GM12892 (cell line): ENCODE results near the gene OPCML.

ENCODE experiments used
- DNase-seq: peaks from one replicate; pipeline ENCODE4 v3.0.0; 2011; ENCODE audit not compliant: insufficient read length
- FAIRE-seq: peaks from 2 replicates; lab custom pipeline; 2011; peaks lifted over from hg19 to GRCh38; lab: Jason Lieb, UNC
- POLR2A ChIP-seq: IDR thresholded peaks from 2 replicates; pipeline ENCODE4 v1.6.1; 2011; ENCODE audit warnings: low read depth, low read length, control low read depth
- POLR2AphosphoS5 ChIP-seq: IDR thresholded peaks from 2 replicates; pipeline ENCODE4 v1.6.1; 2011; ENCODE audit warnings: low read depth, low read length, control low read depth
- TAF1 ChIP-seq: IDR thresholded peaks from 2 replicates; pipeline ENCODE4 v1.6.1; 2011; ENCODE audit warnings: low read depth, mild to moderate bottlenecking, control low read depth, low read length, borderline replicate concordance

Gene OPCML

GRCh38 chr11:133441964-133442660, 90.2 kb downstream of the OPCML start:
- no peak for DNase-seq
- TF ChIP-seq POLR2A (no peak), POLR2AphosphoS5 (no peak), TAF1 (no peak)
- FAIRE-seq, result no peak

GRCh38 chr11:133425992-133426391, 106.3 kb downstream of the OPCML start:
- DNase-seq, result no peak
- no peak for FAIRE-seq
- no peak for TF ChIP-seq POLR2A
- no peak for TF ChIP-seq TAF1
- no peak for TF ChIP-seq POLR2AphosphoS5

- DNase-seq (no peak), FAIRE-seq (peak; percentile 24)
- TF ChIP-seq POLR2AphosphoS5, result no peak
- no peak for TF ChIP-seq POLR2A
- TF ChIP-seq TAF1, result no peak
Measured at GRCh38 chr11:133425245-133425644, 107.1 kb downstream of the OPCML start.

- no peak for TF ChIP-seq POLR2AphosphoS5
- no peak for TF ChIP-seq POLR2A
- no peak for TF ChIP-seq TAF1
- DNase-seq (no peak), FAIRE-seq (no peak)
Measured at GRCh38 chr11:133418218-133418617, 114.1 kb downstream of the OPCML start.

GRCh38 chr11:133414506-133414905, 117.8 kb downstream of the OPCML start:
- TF ChIP-seq TAF1 (no peak), POLR2A (no peak), POLR2AphosphoS5 (no peak)
- DNase-seq, result no peak
- FAIRE-seq, result peak; percentile 68

- FAIRE-seq, result peak; percentile 73
- no peak for TF ChIP-seq TAF1
- TF ChIP-seq POLR2AphosphoS5, result no peak
- TF ChIP-seq POLR2A, result no peak
Measured at GRCh38 chr11:133413703-133414102, 118.6 kb downstream of the OPCML start.

GRCh38 chr11:133409799-133410198, 122.5 kb downstream of the OPCML start:
- no peak for DNase-seq
- FAIRE-seq, result peak; percentile 95
- TF ChIP-seq POLR2AphosphoS5 (no peak), TAF1 (no peak), POLR2A (no peak)

More at GRCh38 chr11:133413703-133414102, 118.6 kb downstream of the OPCML start:
- no peak for DNase-seq

GRCh38 chr11:133408936-133409335, 123.4 kb downstream of the OPCML start:
- FAIRE-seq, result no peak

GRCh38 chr11:133408402-133408801, 123.9 kb downstream of the OPCML start:
- no peak for TF ChIP-seq POLR2AphosphoS5
- TF ChIP-seq POLR2A, result no peak
- no peak for TF ChIP-seq TAF1
- FAIRE-seq, result no peak

More at GRCh38 chr11:133408936-133409335, 123.4 kb downstream of the OPCML start:
- DNase-seq, result no peak
- TF ChIP-seq POLR2A (no peak), POLR2AphosphoS5 (no peak), TAF1 (no peak)

GRCh38 chr11:133406489-133406888, 125.8 kb downstream of the OPCML start:
- FAIRE-seq, result peak; percentile 9
- TF ChIP-seq POLR2A (no peak), TAF1 (no peak), POLR2AphosphoS5 (no peak)
- no peak for DNase-seq

More at GRCh38 chr11:133408402-133408801, 123.9 kb downstream of the OPCML start:
- DNase-seq, result no peak

- TF ChIP-seq POLR2A (no peak), POLR2AphosphoS5 (no peak), TAF1 (no peak)
- no peak for DNase-seq
- no peak for FAIRE-seq
Measured at GRCh38 chr11:133403900-133404299, 128.4 kb downstream of the OPCML start.

GRCh38 chr11:133402551-133402950, 129.8 kb downstream of the OPCML start:
- TF ChIP-seq TAF1 (no peak), POLR2A (no peak)
- FAIRE-seq (no peak), DNase-seq (no peak)
